Pancreas (tissue), 10 donors: ENCODE data around the gene PSMA6. TPM values are rescaled to one million over a fixed set of nuclear protein-coding genes. Genes with fewer than 3 reads are reported as not detected.
"Not testable (repeated sequence)": the region's sequence is repeated elsewhere in the genome, so short reads cannot be mapped to it uniquely, and the experiment has no call there.

Source experiments
- ATAC-seq, 4 donors: fragments of 200-7000 bp; cut with Tn5 transposase; one replicate each; pipeline versions ENCODE4 v1.8.0 to v1.9.1; 2020; ENCODE audit warnings: mild to moderate bottlenecking in 4 of 4, moderate library complexity in 4 of 4
- DNase-seq, 6 donors: peaks; one replicate each; pipeline ENCODE4 v3.0.0-alpha.2; 2020
- FAIRE-seq: peaks from 2 replicates; lab custom pipeline; 2012; peaks lifted over from hg19 to GRCh38; lab: Jason Lieb, UNC
- H3K27ac ChIP-seq, 4 donors: fragments of 200-600 bp; sonication (generic); 1 replicate in 3 of 4; 2 replicates in 1 of 4; pipeline versions ENCODE4 v1.5.0 to v1.8.0; 2020
- H3K27me3 ChIP-seq, 4 donors: fragments of 200-600 bp; one replicate each; pipeline ENCODE4 v1.8.0; 2021
- H3K36me3 ChIP-seq, 3 donors: fragments of 200-600 bp; sonication (generic) in 1 of 3; one replicate each; pipeline versions ENCODE4 v1.5.0 to v1.8.0; 2020 to 2021
- H3K4me1 ChIP-seq, 3 donors: fragments of 200-600 bp; one replicate each; pipeline ENCODE4 v1.8.0; 2021
- H3K4me3 ChIP-seq, 4 donors: fragments of 200-600 bp; sonication (generic) in 2 of 4; one replicate each; pipeline versions ENCODE4 v1.5.0 to v1.8.0; 2020 to 2021
- H3K9me3 ChIP-seq, 4 donors: fragments of 200-600 bp; one replicate each; pipeline ENCODE4 v1.8.0; 2021
- WGBS, 2 donors: extraction: QIAGEN DNeasy Blood & Tissue Kit; methylation state at CpG; one replicate each; pipeline ENCODE4 v1.1.7; 2013; 5-methylcytosine and 5-hydroxymethylcytosine counted together
- intact Hi-C, 3 donors: fragments of 100-400 bp; cut with DNase I; formaldehyde crosslinking; loops; one replicate each; pipeline versions ENCODE4 v1.11.1 to v1.14.2; 2022
- polyA plus RNA-seq, 2 donors: library from polyadenylated mRNA; stranded (reverse); fragments of 200-250 nt; gene quantifications; one replicate each; pipeline ENCODE4 v1.2.3, GENCODE V29; 2013
- total RNA-seq, 6 donors: library from RNA; stranded (reverse); fragmentation: NEBNext Ultra II Directional in 4 of 6; extraction: Animal tissue kit (Norgen Biotek cat#: 25700) in 4 of 6; gene quantifications; one replicate each; pipeline versions ENCODE4 v1.2.1 to v1.2.4, GENCODE V29; 2021 to 2023
- TF ChIP-seq, protein P1 (sequence below), 4 donors: fragments of 200-600 bp; sonication (generic) in 3 of 4; IDR thresholded peaks; one replicate each; pipeline versions ENCODE4 v1.5.0 to v1.8.0; 2021; ENCODE audit warnings: antibody characterized with exemption in 4 of 4
- donor health status: healthy with polysubstance abuse.
- donor health status: DM: no; HTN: no; CAD: no; lungs with moderate emphysema.
- donor health status: DM: no; HTN: no; CAD: no.
- donor health status: control.
- donor health status: control.
- donor health status: Bipolar disorder and iron deficiency.
- donor health status: DM: yes; HTN: yes; CAD: no.
- donor health status: DM: no; HTN: no; CAD: no.
- donor health status: DM: no; HTN: no; CAD: no.
- donor health status: DM: yes; HTN: yes; CAD: no.

Gene PSMA6
- total and polyA plus RNA-seq, 8 donors = 41.2 to 83.3 (median 58.4) TPM

DNA sequence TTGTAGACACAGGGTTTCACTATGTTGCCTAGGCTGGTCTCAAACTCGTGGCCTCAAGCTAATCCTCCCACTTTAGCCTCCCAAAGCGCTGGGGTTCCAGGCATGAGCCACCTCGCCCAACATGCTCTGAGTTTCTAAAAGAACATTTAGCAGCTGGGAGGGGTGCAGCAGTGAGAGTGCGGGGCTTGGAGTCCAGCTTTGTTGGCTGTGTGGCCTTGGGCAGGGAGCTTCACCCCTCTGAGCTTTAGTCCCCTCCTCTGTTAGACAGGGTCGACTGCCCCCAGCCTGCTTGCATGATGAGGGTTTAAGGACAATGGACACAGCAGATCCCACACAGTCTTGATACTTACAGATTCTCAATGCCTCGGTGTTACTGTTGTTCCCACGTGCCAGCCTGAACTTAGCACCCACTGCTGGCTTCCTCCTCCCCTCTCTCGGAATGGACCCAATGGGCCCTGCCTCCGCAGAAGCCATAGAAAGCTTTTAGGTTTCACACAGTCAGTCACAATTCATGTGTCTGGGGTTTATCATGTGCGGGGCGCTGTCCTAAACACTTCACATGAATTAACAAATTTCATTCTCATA lies 54.6 kb downstream of the PSMA6 start:
- FAIRE-seq (no peak), ATAC-seq (no peak), DNase-seq (peak in 2 of 6 donors; percentile 2 to 34)
- no peaks in the 10 kb centered on the region for H3K27me3 ChIP-seq
- WGBS, 2 donors = 83 to 88% methylated on average over 11 of the region's 11 CpGs
- no peak overlapping the region for H3K4me3 ChIP-seq
- no peaks in the 10 kb centered on the region for H3K9me3 ChIP-seq
- peaks cover 8 to 10% (median 9%) of the 10 kb centered on the region in 3 donors for H3K4me1 ChIP-seq
- TF ChIP-seq, protein P1, sequence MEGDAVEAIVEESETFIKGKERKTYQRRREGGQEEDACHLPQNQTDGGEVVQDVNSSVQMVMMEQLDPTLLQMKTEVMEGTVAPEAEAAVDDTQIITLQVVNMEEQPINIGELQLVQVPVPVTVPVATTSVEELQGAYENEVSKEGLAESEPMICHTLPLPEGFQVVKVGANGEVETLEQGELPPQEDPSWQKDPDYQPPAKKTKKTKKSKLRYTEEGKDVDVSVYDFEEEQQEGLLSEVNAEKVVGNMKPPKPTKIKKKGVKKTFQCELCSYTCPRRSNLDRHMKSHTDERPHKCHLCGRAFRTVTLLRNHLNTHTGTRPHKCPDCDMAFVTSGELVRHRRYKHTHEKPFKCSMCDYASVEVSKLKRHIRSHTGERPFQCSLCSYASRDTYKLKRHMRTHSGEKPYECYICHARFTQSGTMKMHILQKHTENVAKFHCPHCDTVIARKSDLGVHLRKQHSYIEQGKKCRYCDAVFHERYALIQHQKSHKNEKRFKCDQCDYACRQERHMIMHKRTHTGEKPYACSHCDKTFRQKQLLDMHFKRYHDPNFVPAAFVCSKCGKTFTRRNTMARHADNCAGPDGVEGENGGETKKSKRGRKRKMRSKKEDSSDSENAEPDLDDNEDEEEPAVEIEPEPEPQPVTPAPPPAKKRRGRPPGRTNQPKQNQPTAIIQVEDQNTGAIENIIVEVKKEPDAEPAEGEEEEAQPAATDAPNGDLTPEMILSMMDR (IDR thresholded peaks at IDR 0.05) = no peak
- intact Hi-C loops = loop anchor here in 1 of 3 donors (10.0 kb wide), 1 partner anchor 58 kb away; the partner anchor contains the start of gene NFKBIA
- no peak overlapping the region for H3K27ac ChIP-seq
- H3K36me3 ChIP-seq = no peaks in the 10 kb centered on the region

DNA sequence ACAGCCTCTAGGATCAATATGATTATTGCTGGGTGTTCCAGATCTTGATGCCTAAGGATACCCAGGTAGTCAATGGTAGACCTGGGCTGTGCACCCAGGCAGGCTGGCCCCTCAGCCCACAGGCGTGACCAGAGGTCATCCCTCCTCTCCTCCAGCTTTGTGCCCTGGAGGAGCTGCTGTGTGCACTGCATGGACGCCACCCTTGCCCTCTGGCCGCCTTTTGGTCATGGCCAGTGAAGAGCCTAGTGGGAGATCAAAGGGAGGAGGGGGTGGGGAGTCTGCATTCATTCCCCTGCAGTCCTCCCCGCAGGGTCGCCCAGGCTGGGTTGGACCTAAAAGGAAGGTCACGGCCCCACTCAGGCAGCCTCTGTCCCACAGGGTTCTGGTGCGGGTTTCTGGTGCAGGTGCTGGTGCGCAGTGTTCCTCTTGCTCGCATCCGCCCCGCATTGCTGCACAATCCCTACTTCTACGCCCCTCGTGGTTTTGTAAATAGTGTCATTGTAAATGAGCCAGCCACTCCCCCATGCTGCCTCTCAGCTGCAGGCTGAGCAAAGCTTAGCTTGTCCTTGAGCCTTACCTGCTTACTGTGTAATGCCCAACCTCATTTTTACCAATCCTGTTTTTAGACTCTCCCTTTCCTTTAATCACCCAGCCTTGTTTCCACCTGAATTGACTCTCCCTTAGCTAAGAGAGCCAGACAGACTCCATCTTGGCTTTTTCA lies 55.3 kb downstream of the PSMA6 start:
- TF ChIP-seq, protein P1 (IDR thresholded peaks at IDR 0.05) = no peak
- Histone ChIP-seq H3K4me1 (peaks cover 1 to 4% (median 3%) of the 10 kb centered on the region in 3 donors), H3K9me3 (no peaks in the 10 kb centered on the region), H3K4me3 (no peak overlapping the region), H3K36me3 (no peaks in the 10 kb centered on the region), H3K27me3 (no peaks in the 10 kb centered on the region), H3K27ac (no peak overlapping the region)
- peak in 3 of 4 donors; percentile 74 to 90 (median 88) for ATAC-seq
- peak in 2 of 6 donors; percentile 46 to 49 for DNase-seq
- intact Hi-C loops = loop anchor here in 1 of 3 donors (10.0 kb wide), 1 partner anchor 57 kb away; the partner anchor contains the start of gene NFKBIA
- WGBS, 2 donors = 50 to 73% methylated on average over 13 of the region's 13 CpGs
- FAIRE-seq = no peak

DNA sequence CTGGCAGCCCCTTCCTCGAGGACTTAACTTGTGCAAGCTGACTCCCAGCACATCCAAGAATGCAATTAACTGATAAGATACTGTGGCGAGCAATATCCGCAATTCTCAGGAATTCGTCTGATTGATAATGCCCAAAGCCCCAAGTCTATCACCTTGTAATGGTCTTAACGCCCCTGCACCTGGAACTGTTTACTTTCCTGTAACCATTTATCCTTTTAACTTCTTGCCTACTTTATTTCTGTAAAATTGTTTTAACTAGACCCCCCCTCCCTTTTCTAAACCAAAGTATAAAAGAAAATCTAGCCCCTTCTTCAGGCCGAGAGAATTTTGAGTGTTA lies 55.8 kb downstream of the PSMA6 start:
- not testable (repeated sequence) for H3K27me3 ChIP-seq, ATAC-seq, H3K9me3 ChIP-seq, H3K4me1 ChIP-seq, FAIRE-seq, H3K27ac ChIP-seq, H3K36me3 ChIP-seq, H3K4me3 ChIP-seq, DNase-seq
- intact Hi-C loops = loop anchor here in 1 of 3 donors (10.0 kb wide), 1 partner anchor 57 kb away; the partner anchor contains the start of gene NFKBIA
- WGBS, 2 donors = 25 to 38% methylated on average over 5 to 6 of the region's 6 CpGs

DNA sequence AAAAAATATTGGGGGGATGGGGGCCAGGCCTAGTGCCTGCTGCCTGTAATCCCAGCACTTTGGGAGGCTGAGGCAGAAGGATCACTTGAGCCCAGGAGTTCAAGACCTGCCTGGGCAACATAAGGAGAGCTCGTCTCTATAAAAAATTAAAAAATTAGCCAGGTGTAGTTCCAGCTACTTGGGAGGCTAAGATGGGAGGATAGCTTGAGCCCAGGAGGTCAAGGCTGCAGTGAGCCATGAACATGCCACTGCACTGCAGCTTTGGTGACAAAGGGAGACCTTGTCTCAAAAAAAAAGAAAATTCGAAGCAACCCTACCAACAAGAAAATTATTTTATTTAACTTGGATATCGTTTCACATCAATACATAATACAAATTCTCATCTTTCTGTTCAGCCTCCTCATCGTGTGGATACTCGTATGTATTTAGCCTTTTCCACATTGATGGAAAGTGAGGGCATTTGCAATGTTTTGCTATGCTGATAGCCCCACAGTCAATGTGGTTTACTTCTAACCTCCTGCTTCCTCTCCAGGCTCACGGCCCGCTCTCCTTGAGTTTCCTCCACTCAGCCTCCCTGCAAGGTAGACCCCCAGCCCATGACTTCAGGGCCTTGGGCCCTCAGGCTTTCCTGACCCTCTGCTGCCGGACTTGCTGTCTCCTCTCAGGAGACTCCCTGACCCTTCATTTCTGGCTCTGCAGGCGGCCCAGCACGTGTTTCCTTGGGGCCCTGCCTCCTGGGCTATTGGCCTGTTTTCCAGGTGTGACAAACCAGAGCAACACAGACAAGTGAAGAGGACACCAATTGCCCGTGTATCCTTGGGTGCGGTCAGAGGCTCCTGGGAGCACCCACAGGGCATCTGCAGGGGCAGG lies 57.5 kb downstream of the PSMA6 start:
- H3K27ac ChIP-seq = no peak overlapping the region
- H3K9me3 ChIP-seq = no peaks in the 10 kb centered on the region
- 83 to 91% methylated on average over 12 of the region's 12 CpGs for WGBS, 2 donors
- intact Hi-C loops = loop anchor here in 1 of 3 donors (10.0 kb wide), 1 partner anchor 55 kb away; the partner anchor contains the start of gene NFKBIA
- FAIRE-seq = no peak
- peak in 1 of 6 donors; percentile 28 for DNase-seq
- TF ChIP-seq, protein P1 (IDR thresholded peaks at IDR 0.05) = no peak
- no peaks in the 10 kb centered on the region for H3K36me3 ChIP-seq
- H3K4me3 ChIP-seq = no peak overlapping the region
- H3K27me3 ChIP-seq = no peaks in the 10 kb centered on the region
- ATAC-seq = no peak
- H3K4me1 ChIP-seq = no peaks in the 10 kb centered on the region

DNA sequence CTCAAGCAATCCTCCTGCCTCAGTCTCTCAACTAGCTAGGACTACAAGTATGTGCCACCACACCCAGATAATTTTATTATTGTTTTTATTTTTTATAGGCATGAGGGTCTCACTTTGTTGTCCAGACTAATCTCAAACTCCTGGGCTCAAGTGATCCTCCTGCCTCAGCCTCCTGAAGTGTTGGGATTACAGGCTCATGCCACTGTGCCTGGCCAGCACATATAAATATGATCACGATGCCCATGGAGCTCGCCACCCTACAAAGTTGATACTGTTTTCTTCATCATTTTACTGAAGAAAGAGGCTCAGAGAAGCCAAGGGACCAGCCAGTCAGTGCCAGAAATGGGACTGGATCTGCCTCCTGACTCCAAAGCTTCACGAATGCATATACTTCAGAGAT lies 59.3 kb downstream of the PSMA6 start:
- DNase-seq (peak in 1 of 6 donors; percentile 6), FAIRE-seq (no peak), ATAC-seq (no peak)
- TF ChIP-seq, protein P1 (IDR thresholded peaks at IDR 0.05) = no peak
- no peak overlapping the region for H3K4me3 ChIP-seq
- no peaks in the 10 kb centered on the region for H3K4me1 ChIP-seq
- no peak overlapping the region for H3K27ac ChIP-seq
- no peaks in the 10 kb centered on the region for H3K9me3 ChIP-seq
- intact Hi-C loops = no loop called here
- no peaks in the 10 kb centered on the region for H3K27me3 ChIP-seq
- WGBS, 2 donors = 86 to 90% methylated on average over 3 of the region's 3 CpGs
- H3K36me3 ChIP-seq = no peaks in the 10 kb centered on the region
